Trophoblast cell (in vitro differentiated cells and primary cell): ENCODE measurements around the gene SLC22A15.

Source experiments
- DNase-seq, 2 donors: peaks; one replicate each; pipeline ENCODE4 v3.0.0-alpha.2; 2016
- H2AFZ ChIP-seq: 2 replicates; pipeline ENCODE4 v1.6.1; 2013; ENCODE audit warnings: low read length, moderate library complexity, mild to moderate bottlenecking; ENCODE audit not compliant: insufficient read depth, poor library complexity
- H2AK5ac ChIP-seq: 2 replicates; pipeline ENCODE4 v1.6.1; 2013; ENCODE audit warnings: mild to moderate bottlenecking, low read length
- H2BK120ac ChIP-seq: 2 replicates; pipeline ENCODE4 v1.6.1; 2013; ENCODE audit warnings: low read length, mild to moderate bottlenecking, moderate library complexity; ENCODE audit not compliant: insufficient read depth, poor library complexity
- H2BK12ac ChIP-seq: 2 replicates; pipeline ENCODE4 v1.6.1; 2013; ENCODE audit warnings: mild to moderate bottlenecking, low read length, moderate library complexity
- H2BK5ac ChIP-seq: 2 replicates; pipeline ENCODE4 v1.6.1; 2013; ENCODE audit warnings: low read length, low read depth, moderate library complexity, mild to moderate bottlenecking; ENCODE audit not compliant: poor library complexity
- H3K14ac ChIP-seq: 2 replicates; pipeline ENCODE4 v1.6.1; 2013; ENCODE audit warnings: mild to moderate bottlenecking, low read length
- H3K18ac ChIP-seq: 2 replicates; pipeline ENCODE4 v1.6.1; 2013; ENCODE audit warnings: mild to moderate bottlenecking, low read length
- H3K23ac ChIP-seq: 2 replicates; pipeline ENCODE4 v1.6.1; 2013; ENCODE audit warnings: low read length
- H3K27ac ChIP-seq: 2 replicates; pipeline ENCODE4 v1.5.1; 2013; ENCODE audit warnings: low read depth, mild to moderate bottlenecking, inconsistent platforms, low read length, moderate library complexity
- H3K27me3 ChIP-seq: 2 replicates; pipeline ENCODE4 v1.6.1; 2013; ENCODE audit warnings: inconsistent platforms, mild to moderate bottlenecking, low read length, moderate library complexity; ENCODE audit not compliant: insufficient read depth
- H3K36me3 ChIP-seq, 2 experiments: 1 replicate in 1 of 2; 2 replicates in 1 of 2; pipeline ENCODE4 v1.6.1; 2013; ENCODE audit warnings: low read length in 2 of 2, mild to moderate bottlenecking in 2 of 2, moderate library complexity in 1 of 2; ENCODE audit not compliant: insufficient read depth in 2 of 2, control insufficient read depth in 1 of 2
- H3K4ac ChIP-seq: 2 replicates; pipeline ENCODE4 v1.6.1; 2013; ENCODE audit warnings: low read depth, mild to moderate bottlenecking, low read length, moderate library complexity
- H3K4me1 ChIP-seq, 2 experiments: 1 replicate in 1 of 2; 2 replicates in 1 of 2; pipeline ENCODE4 v1.6.1; 2013; ENCODE audit warnings: low read length in 2 of 2, mild to moderate bottlenecking in 2 of 2, moderate library complexity in 1 of 2; ENCODE audit not compliant: insufficient read depth in 2 of 2, control insufficient read depth in 1 of 2
- H3K4me2 ChIP-seq: 2 replicates; pipeline ENCODE4 v1.6.1; 2013; ENCODE audit warnings: inconsistent platforms, mild to moderate bottlenecking, low read length, moderate library complexity
- H3K4me3 ChIP-seq: 2 replicates; pipeline ENCODE4 v1.5.1; 2013; ENCODE audit warnings: mild to moderate bottlenecking, low read depth, low read length, inconsistent platforms
- H3K79me1 ChIP-seq: one replicate; pipeline ENCODE4 v1.6.1; 2013; ENCODE audit warnings: low read length
- H3K79me2 ChIP-seq: 2 replicates; pipeline ENCODE4 v1.6.1; 2013; ENCODE audit warnings: low read length, mild to moderate bottlenecking; ENCODE audit not compliant: control insufficient read depth, insufficient read depth, poor library complexity
- H3K9ac ChIP-seq: 2 replicates; pipeline ENCODE4 v1.6.1; 2013; ENCODE audit warnings: mild to moderate bottlenecking, low read length
- H3K9me3 ChIP-seq: 2 replicates; pipeline ENCODE4 v1.6.1; 2013; ENCODE audit warnings: low read depth, mild to moderate bottlenecking, control low read depth, inconsistent platforms, low read length; ENCODE audit not compliant: insufficient read depth
- H4K12ac ChIP-seq: 2 replicates; pipeline ENCODE4 v1.6.1; 2013; ENCODE audit warnings: low read depth, mild to moderate bottlenecking, low read length, moderate library complexity
- H4K8ac ChIP-seq: 2 replicates; pipeline ENCODE4 v1.6.1; 2013; ENCODE audit warnings: low read depth, mild to moderate bottlenecking, low read length, moderate library complexity
- H4K91ac ChIP-seq: one replicate; pipeline ENCODE4 v1.6.1; 2013; ENCODE audit warnings: low read depth, mild to moderate bottlenecking, low read length, moderate library complexity
- WGBS: extraction: QIAGEN DNeasy Blood & Tissue Kit; methylation state at CpG from one replicate; pipeline ENCODE4 v1.1.7; 2013; ENCODE audit warnings: missing lambda C conversion rate; ENCODE audit not compliant: insufficient read length, insufficient coverage; ENCODE audit errors: extremely low coverage; 5-methylcytosine and 5-hydroxymethylcytosine counted together

SLC22A15 gene

GRCh38 chr1:115939455-115939854, 36.9 kb upstream of the SLC22A15 start:
- Histone ChIP-seq H3K4me3 (no peak overlapping the region), H3K4ac (no peak overlapping the region), H3K4me1 (no peaks in the 10 kb centered on the region), H2AFZ (no peak overlapping the region), H4K12ac (no peak overlapping the region), H3K9ac (no peak overlapping the region), H3K18ac (no peak overlapping the region), H3K23ac (no peak overlapping the region), H3K27me3 (no peaks in the 10 kb centered on the region), H3K27ac (no peak overlapping the region), H3K79me2 (no peaks in the 10 kb centered on the region), H4K91ac (no peak overlapping the region), H4K8ac (no peak overlapping the region), H2BK5ac (no peak overlapping the region), H2AK5ac (no peak overlapping the region), H3K79me1 (no peaks in the 10 kb centered on the region), H3K4me2 (no peak overlapping the region), H2BK12ac (no peak overlapping the region), H3K9me3 (no peaks in the 10 kb centered on the region), H3K36me3 (no peaks in the 10 kb centered on the region), H3K14ac (no peak overlapping the region), H2BK120ac (no peak overlapping the region)
- no CpG with 5 or more reads among the region's 6 CpGs for WGBS
- DNase-seq, result no peak

DNA sequence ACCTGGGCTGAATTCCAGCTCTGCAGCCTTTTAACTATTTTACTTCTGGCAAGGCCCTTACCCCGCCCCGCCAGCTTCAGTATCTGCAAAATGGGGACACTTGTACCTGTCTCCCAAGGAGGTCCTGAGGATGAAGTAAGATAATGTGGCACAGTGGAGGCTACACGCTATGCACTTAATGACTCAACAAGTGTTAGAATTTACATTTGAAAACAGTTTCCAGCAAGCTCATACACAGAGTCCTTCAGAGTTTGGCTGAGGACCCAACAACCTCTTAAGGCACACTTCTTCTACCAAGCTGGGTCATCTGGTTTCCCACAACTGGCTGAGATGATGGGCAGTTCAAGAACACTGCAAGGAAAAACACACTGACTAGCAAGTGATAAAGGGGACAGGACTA, 30.2 kb upstream of the SLC22A15 start:
- Histone ChIP-seq H3K14ac (no peak overlapping the region), H3K4me1 (no peaks in the 10 kb centered on the region), H2BK120ac (no peak overlapping the region), H3K9ac (no peak overlapping the region), H3K4ac (no peak overlapping the region), H4K91ac (no peak overlapping the region), H3K36me3 (no peaks in the 10 kb centered on the region), H4K12ac (no peak overlapping the region), H2BK12ac (no peak overlapping the region), H3K9me3 (no peaks in the 10 kb centered on the region), H2AK5ac (no peak overlapping the region), H3K79me1 (no peaks in the 10 kb centered on the region), H2AFZ (no peak overlapping the region), H4K8ac (no peak overlapping the region), H3K23ac (no peak overlapping the region), H2BK5ac (no peak overlapping the region), H3K27me3 (no peaks in the 10 kb centered on the region), H3K4me3 (no peak overlapping the region), H3K4me2 (no peak overlapping the region), H3K18ac (no peak overlapping the region), H3K79me2 (no peaks in the 10 kb centered on the region), H3K27ac (no peak overlapping the region)
- no CpG with 5 or more reads among the region's 3 CpGs for WGBS
- no peak for DNase-seq

- Histone ChIP-seq H2BK120ac (no peak overlapping the region), H3K9ac (no peak overlapping the region), H3K27me3 (no peaks in the 10 kb centered on the region), H3K4ac (no peak overlapping the region), H4K12ac (no peak overlapping the region), H4K91ac (no peak overlapping the region), H2BK12ac (no peak overlapping the region), H2AFZ (no peak overlapping the region), H3K4me2 (no peak overlapping the region), H3K9me3 (no peaks in the 10 kb centered on the region), H2AK5ac (no peak overlapping the region), H3K4me1 (no peaks in the 10 kb centered on the region), H3K23ac (no peak overlapping the region), H3K79me2 (no peaks in the 10 kb centered on the region), H3K14ac (no peak overlapping the region), H3K79me1 (no peaks in the 10 kb centered on the region), H3K27ac (no peak overlapping the region), H3K4me3 (no peak overlapping the region), H2BK5ac (no peak overlapping the region), H4K8ac (no peak overlapping the region), H3K36me3 (no peaks in the 10 kb centered on the region), H3K18ac (no peak overlapping the region)
- no peak for DNase-seq
- no CpG with 5 or more reads among the region's 2 CpGs for WGBS
These were observed 27.2 kb upstream of the SLC22A15 start for GRCh38 chr1:115949156-115949555.

- Histone ChIP-seq H3K36me3 (no peaks in the 10 kb centered on the region), H3K27me3 (no peaks in the 10 kb centered on the region), H3K9ac (no peak overlapping the region), H3K4me1 (no peaks in the 10 kb centered on the region), H2BK5ac (no peak overlapping the region), H2AFZ (no peak overlapping the region), H2BK120ac (no peak overlapping the region), H3K79me2 (no peaks in the 10 kb centered on the region), H4K91ac (no peak overlapping the region), H4K8ac (no peak overlapping the region), H3K9me3 (no peaks in the 10 kb centered on the region), H3K14ac (no peak overlapping the region), H3K4ac (no peak overlapping the region), H3K18ac (no peak overlapping the region), H3K4me2 (no peak overlapping the region), H3K4me3 (no peak overlapping the region), H2BK12ac (no peak overlapping the region), H2AK5ac (no peak overlapping the region), H3K27ac (no peak overlapping the region), H3K23ac (no peak overlapping the region), H4K12ac (no peak overlapping the region), H3K79me1 (no peaks in the 10 kb centered on the region)
- DNase-seq, result no peak
These were observed 24.8 kb upstream of the SLC22A15 start for GRCh38 chr1:115951560-115951959.

GRCh38 chr1:115952547-115952946, 23.8 kb upstream of the SLC22A15 start:
- Histone ChIP-seq H3K27ac (no peak overlapping the region), H3K27me3 (no peaks in the 10 kb centered on the region), H3K36me3 (no peaks in the 10 kb centered on the region), H4K8ac (no peak overlapping the region), H4K12ac (no peak overlapping the region), H3K18ac (no peak overlapping the region), H3K4me3 (no peak overlapping the region), H4K91ac (no peak overlapping the region), H3K79me1 (no peaks in the 10 kb centered on the region), H3K23ac (no peak overlapping the region), H2AK5ac (no peak overlapping the region), H3K4me1 (no peaks in the 10 kb centered on the region), H3K4me2 (no peak overlapping the region), H3K14ac (no peak overlapping the region), H3K4ac (no peak overlapping the region), H2BK5ac (no peak overlapping the region), H3K9ac (no peak overlapping the region), H2AFZ (no peak overlapping the region), H3K9me3 (no peaks in the 10 kb centered on the region), H2BK12ac (no peak overlapping the region), H3K79me2 (no peaks in the 10 kb centered on the region), H2BK120ac (no peak overlapping the region)
- WGBS, result no CpG with 5 or more reads among the region's 1 CpG
- DNase-seq, result no peak
